ENCODE measurements around the gene CTNNAL1. TPM values are rescaled to one million over a fixed set of nuclear protein-coding genes. Genes with fewer than 3 reads are reported as not detected.

Gene CTNNAL1
- total and polyA plus RNA-seq, 2 of the 8 experiments (the other 6 are each of a cell fraction or from before 2014, with no cell fraction given) = 23.2 to 66.1 TPM

GRCh38 chr9:109012009-109012875 is 1.1 kb downstream of the CTNNAL1 start:
- H3K36me3 ChIP-seq (ENCODE audit: control insufficient read depth in 2 of 4, insufficient read depth in 4 of 4, low read length in 3 of 4) = no peaks in the 10 kb centered on the region
- no peaks in the 10 kb centered on the region for H3K79me1 ChIP-seq (ENCODE audit: low read depth, low read length)
- 9% methylated on average over 23 of the region's 29 CpGs; no CpG with 5 or more reads in 1 of the 2 experiments for WGBS, 2 experiments (ENCODE audit: extremely low coverage in 1 of 2, insufficient coverage in 1 of 2, insufficient read length in 1 of 2, insufficient replicate concordance in 2 of 2, low coverage in 1 of 2, low lambda C conversion rate in 2 of 2, missing lambda C conversion rate in 1 of 2)
- H2BK12ac ChIP-seq (ENCODE audit: low read depth, low read length) = no peak overlapping the region
- peak overlapping the region; percentile 78 to 93 for H3K4me2 ChIP-seq (ENCODE audit: insufficient read depth in 1 of 2, low read depth in 2 of 2, low read length in 2 of 2)
- H4K5ac ChIP-seq (ENCODE audit: insufficient read length, low read depth, low read length) = no peak overlapping the region
- H3K4me3 ChIP-seq (ENCODE audit: extremely low read depth in 1 of 4, insufficient read depth in 2 of 4, low read depth in 3 of 4, low read length in 4 of 4) = peak overlapping the region; percentile 80 to 93 (median 86)
- H2BK5ac ChIP-seq (ENCODE audit: low read depth, low read length) = no peak overlapping the region
- no peak overlapping the region for H3K18ac ChIP-seq (ENCODE audit: extremely low read depth, low read length)
- H2BK20ac ChIP-seq (ENCODE audit: low read length) = no peak overlapping the region
- H4K20me1 ChIP-seq (replicated peaks in 1 of 2; ENCODE audit: control insufficient read depth in 1 of 2, insufficient read depth in 2 of 2, low read length in 2 of 2) = peaks cover 6 to 9% of the 10 kb centered on the region in 2 experiments
- peak overlapping the region; percentile 92; the same call in 1 of the 2 replicates for H4K8ac ChIP-seq (ENCODE audit: extremely low read depth, insufficient read depth, low read length)
- peaks cover 4% of the 10 kb centered on the region for H3K23me2 ChIP-seq (ENCODE audit: low read depth, low read length)
- FAIRE-seq = no peak
- TF ChIP-seq POLR2AphosphoS5 (IDR thresholded peaks at IDR 0.05; ENCODE audit: low read depth, low read length) (peak; percentile 43; the same call in 1 of the 2 replicates), FOSL1 (IDR thresholded peaks at IDR 0.05; ENCODE audit: insufficient read depth, low read depth, low read length) (no peak), MAX (IDR thresholded peaks at IDR 0.05) (peak; percentile 32; the same call in 1 of the 2 replicates), TAF1 (IDR thresholded peaks at IDR 0.05; ENCODE audit: low read depth, low read length) (no peak), CREB1 (IDR thresholded peaks at IDR 0.05) (peak; percentile 67), CEBPB (IDR thresholded peaks at IDR 0.05; ENCODE audit: low read depth, low read length) (no peak), HDAC2 (IDR thresholded peaks at IDR 0.05; ENCODE audit: borderline replicate concordance in 1 of 2, low read depth in 2 of 2, low read length in 2 of 2) (0 out of 4 replicates have a peak, but pooled peaks of 1 of the 2 experiments have one; percentile 28), EZH2 (IDR thresholded peaks at IDR 0.05; ENCODE audit: low read depth, low read length, severe bottlenecking) (no peak)
- DNase-seq (ENCODE audit: low read depth in 1 of 2, low spot score in 2 of 2) = no peak
- H3K79me2 ChIP-seq (ENCODE audit: control insufficient read depth in 1 of 2, insufficient read depth in 2 of 2, low read length in 2 of 2) = peaks cover 0 to 39% of the 10 kb centered on the region in 2 experiments; a peak in 2 of 4 replicates
- H3K27ac ChIP-seq (ENCODE audit: low read depth, low read length) = no peak overlapping the region
- POLR2A ChIA-PET (ENCODE audit: partially characterized antibody) = interaction anchor here (0.5 to 1.7 kb wide), 4 partner anchors 12 to 147 kb away, joined by 3 to 7 read pairs (median 6); no protein-coding TSS in a partner anchor
- no peak overlapping the region for H3K4ac ChIP-seq (replicated peaks; ENCODE audit: insufficient read length, low read depth, low read length)
- H3K23ac ChIP-seq (ENCODE audit: insufficient read length) = no peak overlapping the region
- no peak overlapping the region for H3K14ac ChIP-seq (ENCODE audit: insufficient read length)
- peaks cover 0 to 5% (median 2%) of the 10 kb centered on the region in 4 experiments; a peak in 1 of 7 replicates for H3K27me3 ChIP-seq (replicated peaks in 1 of 4; ENCODE audit: control insufficient read depth in 3 of 4, extremely low read depth in 1 of 4, insufficient read depth in 3 of 4, low read length in 3 of 4)
- CTCF ChIA-PET (ENCODE audit: partially characterized antibody) = no interaction called here
- H3K56ac ChIP-seq (replicated peaks; ENCODE audit: insufficient read length, low read depth, low read length) = peak overlapping the region; percentile 38
- no peak overlapping the region for H2AFZ ChIP-seq (ENCODE audit: low read length)
- peaks cover 0 to 6% (median 2%) of the 10 kb centered on the region in 4 experiments; a peak in 5 of 7 replicates for H3K4me1 ChIP-seq (replicated peaks in 1 of 4; ENCODE audit: control insufficient read depth in 3 of 4, insufficient read depth in 4 of 4, low read length in 3 of 4)
- no peak overlapping the region for H2BK15ac ChIP-seq (ENCODE audit: low read length)
- H3K9ac ChIP-seq (replicated peaks in 1 of 4; ENCODE audit: extremely low read depth in 1 of 4, low read depth in 3 of 4, low read length in 3 of 4) = peak overlapping the region; percentile 49 to 95 (median 76); a peak in 6 of 7 replicates
- no peak overlapping the region for H2BK120ac ChIP-seq (replicated peaks; ENCODE audit: low read depth, low read length)
- no peak overlapping the region for H2AK5ac ChIP-seq (ENCODE audit: low read depth, low read length)
- H3K9me3 ChIP-seq (ENCODE audit: insufficient read depth in 2 of 2, low read depth in 1 of 2, low read length in 1 of 2) = no peaks in the 10 kb centered on the region
- H4K91ac ChIP-seq (replicated peaks; ENCODE audit: insufficient read length, low read length) = no peak overlapping the region
